Gastroesophageal sphincter (tissue), 4 donors: ENCODE measurements around the gene NDUFA12. TPM values are rescaled to one million over a fixed set of nuclear protein-coding genes. Genes with fewer than 3 reads are reported as not detected.
A peak's percentile ranks its signal among the peaks of the same experiment; 100 is the strongest.

Experiments used
- ATAC-seq: fragments of 150-250 bp; one replicate; pipeline ENCODE4 v1.9.1; 2016; ENCODE audit warnings: mild to moderate bottlenecking, moderate library complexity
- H3K27ac ChIP-seq, 4 donors: fragments of 200-600 bp; sonication (generic) in 3 of 4; 1 replicate in 3 of 4; 2 replicates in 1 of 4; pipeline ENCODE4 v1.5.1; 2016 to 2019
- H3K27me3 ChIP-seq: fragments of 200-600 bp; sonication (generic); one replicate; pipeline ENCODE4 v1.5.1; 2019
- H3K36me3 ChIP-seq, 2 donors: fragments of 200-600 bp; sonication (generic); one replicate each; pipeline ENCODE4 v1.5.1; 2019; ENCODE audit warnings: control low read depth in 1 of 2
- H3K4me1 ChIP-seq, 3 donors: fragments of 200-600 bp; sonication (generic); 1 replicate in 2 of 3; 2 replicates in 1 of 3; pipeline ENCODE4 v1.5.1; 2016 to 2019; ENCODE audit warnings: control low read depth in 2 of 3
- H3K4me3 ChIP-seq, 2 donors: fragments of 200-600 bp; sonication (generic); one replicate each; pipeline ENCODE4 v1.5.1; 2019; ENCODE audit warnings: mild to moderate bottlenecking in 1 of 2, moderate library complexity in 1 of 2
- H3K9me3 ChIP-seq, 3 donors: fragments of 200-600 bp; sonication (generic); one replicate each; pipeline ENCODE4 v1.5.1; 2017 to 2019; ENCODE audit warnings: control low read depth in 2 of 3
- EP300 ChIP-seq: sonication (generic); formaldehyde crosslinking; IDR thresholded peaks from one replicate; pipeline ENCODE4 v1.6.1; 2017; ENCODE audit warnings: antibody characterized with exemption, mild to moderate bottlenecking
- POLR2A ChIP-seq, 2 donors: fragments of 450-650 bp; IDR thresholded peaks; one replicate each; pipeline ENCODE4 v1.6.1; 2017; ENCODE audit warnings: antibody characterized with exemption in 2 of 2, mild to moderate bottlenecking in 2 of 2, moderate library complexity in 1 of 2
- POLR2AphosphoS5 ChIP-seq: sonication (generic); formaldehyde crosslinking; IDR thresholded peaks from one replicate; pipeline ENCODE4 v1.6.1; 2017; ENCODE audit warnings: antibody characterized with exemption
- WGBS, 2 donors: methylation state at CpG; one replicate each; pipeline ENCODE4 v1.1.5; 2018; ENCODE audit warnings: low coverage in 1 of 2; 5-methylcytosine and 5-hydroxymethylcytosine counted together
- total RNA-seq, 4 donors: library from RNA; depleted of rRNA; stranded (reverse); fragments of >200 nt; gene quantifications; one replicate each; pipeline ENCODE4 v1.1.0, GENCODE V29; 2016
- TF ChIP-seq, protein P1 (sequence below), 4 experiments: fragments of 200-600 bp in 2 of 4; fragments of 450-650 bp in 2 of 4; sonication (generic) in 1 of 4; IDR thresholded peaks; one replicate each; pipeline ENCODE4 v1.5.1; 2017 to 2019; ENCODE audit warnings: antibody characterized with exemption in 4 of 4, mild to moderate bottlenecking in 2 of 4, moderate library complexity in 2 of 4

NDUFA12 gene
- 100 to 1,000 TPM; 113 to 135 (median 122) TPM for total RNA-seq

- ATAC-seq, result peak; percentile 99
- TF ChIP-seq POLR2AphosphoS5 (peak; percentile 56), POLR2A (IDR thresholded peaks at IDR 0.05) (peak in 1 of 2 donors; percentile 27), EP300 (no peak)
- TF ChIP-seq, protein P1, sequence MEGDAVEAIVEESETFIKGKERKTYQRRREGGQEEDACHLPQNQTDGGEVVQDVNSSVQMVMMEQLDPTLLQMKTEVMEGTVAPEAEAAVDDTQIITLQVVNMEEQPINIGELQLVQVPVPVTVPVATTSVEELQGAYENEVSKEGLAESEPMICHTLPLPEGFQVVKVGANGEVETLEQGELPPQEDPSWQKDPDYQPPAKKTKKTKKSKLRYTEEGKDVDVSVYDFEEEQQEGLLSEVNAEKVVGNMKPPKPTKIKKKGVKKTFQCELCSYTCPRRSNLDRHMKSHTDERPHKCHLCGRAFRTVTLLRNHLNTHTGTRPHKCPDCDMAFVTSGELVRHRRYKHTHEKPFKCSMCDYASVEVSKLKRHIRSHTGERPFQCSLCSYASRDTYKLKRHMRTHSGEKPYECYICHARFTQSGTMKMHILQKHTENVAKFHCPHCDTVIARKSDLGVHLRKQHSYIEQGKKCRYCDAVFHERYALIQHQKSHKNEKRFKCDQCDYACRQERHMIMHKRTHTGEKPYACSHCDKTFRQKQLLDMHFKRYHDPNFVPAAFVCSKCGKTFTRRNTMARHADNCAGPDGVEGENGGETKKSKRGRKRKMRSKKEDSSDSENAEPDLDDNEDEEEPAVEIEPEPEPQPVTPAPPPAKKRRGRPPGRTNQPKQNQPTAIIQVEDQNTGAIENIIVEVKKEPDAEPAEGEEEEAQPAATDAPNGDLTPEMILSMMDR (IDR thresholded peaks at IDR 0.05), result peak in 1 of 4 experiments; percentile 20
- 0% methylated on average over 2 of the region's 34 CpGs for WGBS, 2 donors
- H3K4me3 ChIP-seq, result peak within 1 kb of the TSS; percentile 50 to 71
- peaks cover 0 to 15% (median 0%) of the 10 kb centered on the region in 3 donors for H3K9me3 ChIP-seq
- H3K27me3 ChIP-seq, result no peaks in the 10 kb centered on the region
- peaks cover 3 to 43% (median 15%) of the 10 kb centered on the region in 3 donors for H3K4me1 ChIP-seq
- peak within 1 kb of the TSS; percentile 44 to 89 (median 87) for H3K27ac ChIP-seq
- H3K36me3 ChIP-seq, result peaks cover 0 to 13% of the 10 kb centered on the region in 2 donors
These were observed at the start of gene NDUFA12 for GRCh38 chr12:95003213-95003920. Gene NDUFA12 (minus strand): TSS chr12:95003697. CDS start chr12:95003680, 17 bp downstream.

DNA sequence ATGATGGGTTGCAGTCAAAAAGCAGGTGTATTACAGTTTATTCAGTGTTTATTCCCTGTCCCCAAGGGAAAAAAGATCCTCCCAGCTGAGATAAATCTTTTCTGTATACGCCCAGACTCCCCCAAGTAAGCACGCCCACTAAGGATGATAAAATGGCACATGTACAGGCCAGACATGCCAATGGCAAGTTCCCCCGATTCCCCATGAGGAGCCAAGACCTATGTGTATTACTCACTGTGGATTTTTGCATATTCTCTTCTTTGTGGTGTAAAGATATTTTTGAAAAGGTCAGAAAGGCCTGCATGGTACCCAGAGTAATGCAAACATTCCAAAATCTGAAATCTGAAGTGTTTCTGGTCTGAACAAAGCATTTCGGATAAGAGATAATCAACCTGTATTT, 47.7 kb upstream of the NDUFA12 start:
- Histone ChIP-seq H3K4me3 (no peak overlapping the region), H3K4me1 (peaks cover 0 to 18% (median 0%) of the 10 kb centered on the region in 3 donors), H3K27me3 (no peaks in the 10 kb centered on the region), H3K27ac (no peak overlapping the region), H3K9me3 (no peaks in the 10 kb centered on the region), H3K36me3 (peaks cover 0 to 78% of the 10 kb centered on the region in 2 donors)
- ATAC-seq, result no peak
- 88 to 89% methylated on average over 4 of the region's 4 CpGs for WGBS, 2 donors
- TF ChIP-seq, protein P1 (IDR thresholded peaks at IDR 0.05), result no peak
- TF ChIP-seq EP300, result no peak

GRCh38 chr12:95037906-95038305, 34.4 kb upstream of the NDUFA12 start:
- ATAC-seq, result no peak
- 81 to 94% methylated on average over 2 of the region's 2 CpGs for WGBS, 2 donors
- H3K36me3 ChIP-seq, result peaks cover 0 to 89% of the 10 kb centered on the region in 2 donors
- H3K4me3 ChIP-seq, result no peak overlapping the region
- no peak overlapping the region for H3K27ac ChIP-seq
- TF ChIP-seq, protein P1 (IDR thresholded peaks at IDR 0.05), result no peak
- no peak for TF ChIP-seq POLR2A (IDR thresholded peaks at IDR 0.05)
- TF ChIP-seq EP300, result no peak
- TF ChIP-seq POLR2AphosphoS5, result no peak
- no peaks in the 10 kb centered on the region for H3K4me1 ChIP-seq
- H3K9me3 ChIP-seq, result no peaks in the 10 kb centered on the region
- H3K27me3 ChIP-seq, result no peaks in the 10 kb centered on the region

DNA sequence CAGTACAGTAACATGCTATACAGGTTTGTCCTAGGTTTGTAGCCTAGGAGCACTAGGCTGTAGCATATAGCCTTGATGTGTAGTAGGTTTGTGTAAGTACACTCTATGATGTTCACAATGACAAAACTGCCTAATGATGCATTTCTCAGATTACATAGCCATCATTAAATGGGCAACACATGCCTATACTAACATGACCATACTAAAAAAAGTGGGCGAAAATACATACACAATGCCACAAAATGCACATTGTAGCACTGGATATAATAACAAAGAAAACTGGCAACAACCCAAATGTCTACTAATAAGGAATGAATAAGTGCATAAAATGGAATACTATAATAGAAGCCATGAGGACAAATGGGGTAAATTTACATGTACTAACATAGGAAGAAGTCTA, 31.3 kb upstream of the NDUFA12 start:
- no peak for ATAC-seq
- no peak for TF ChIP-seq POLR2AphosphoS5
- TF ChIP-seq POLR2A (IDR thresholded peaks at IDR 0.05), result no peak
- TF ChIP-seq, protein P1 (IDR thresholded peaks at IDR 0.05), result no peak
- no peak for TF ChIP-seq EP300
- H3K36me3 ChIP-seq, result peaks cover 0 to 90% of the 10 kb centered on the region in 2 donors

GRCh38 chr12:95022477-95022876, 19.0 kb upstream of the NDUFA12 start:
- Histone ChIP-seq H3K36me3 (peaks cover 0 to 79% of the 10 kb centered on the region in 2 donors), H3K9me3 (no peaks in the 10 kb centered on the region), H3K4me3 (no peak overlapping the region), H3K27me3 (no peaks in the 10 kb centered on the region), H3K27ac (no peak overlapping the region), H3K4me1 (no peaks in the 10 kb centered on the region)
- no peak for ATAC-seq
- TF ChIP-seq POLR2A (IDR thresholded peaks at IDR 0.05) (no peak), POLR2AphosphoS5 (no peak), EP300 (no peak)
- TF ChIP-seq, protein P1 (IDR thresholded peaks at IDR 0.05), result no peak
- 73 to 100% methylated on average over 2 of the region's 2 CpGs for WGBS, 2 donors

More for the DNA sequence above, 31.3 kb upstream of the NDUFA12 start:
- Histone ChIP-seq H3K9me3 (no peaks in the 10 kb centered on the region), H3K4me3 (no peak overlapping the region), H3K27me3 (no peaks in the 10 kb centered on the region), H3K27ac (no peak overlapping the region), H3K4me1 (no peaks in the 10 kb centered on the region)
- 67 to 91% methylated on average over 1 of the region's 1 CpG for WGBS, 2 donors
